22Rv1 (cell line): Measurements from ENCODE around the gene LRR1.
A peak's percentile ranks its signal among the peaks of the same experiment; 100 is the strongest.

ENCODE experiments used
- H3K27ac ChIP-seq: fragments of 450-650 bp; 2 replicates; pipeline ENCODE4 v1.5.1; 2017
- CTCF ChIP-seq: fragments of 450-650 bp; IDR thresholded peaks from 2 replicates; pipeline ENCODE4 v1.5.1; 2017; ENCODE audit warnings: mild to moderate bottlenecking
- ZFX ChIP-seq: fragments of 450-650 bp; IDR thresholded peaks from 2 replicates; pipeline ENCODE4 v1.6.1; 2017; ENCODE audit warnings: antibody characterized with exemption, borderline replicate concordance

Gene LRR1

GRCh38 chr14:49581209-49582112, 17.3 kb upstream of the LRR1 start:
- H3K27ac ChIP-seq: peak overlapping the region; percentile 24
- TF ChIP-seq CTCF: no peak
- no peak for TF ChIP-seq ZFX

- H3K27ac ChIP-seq: peak overlapping the region; percentile 24
- TF ChIP-seq ZFX: no peak
- TF ChIP-seq CTCF: no peak
Observed at GRCh38 chr14:49582113-49582977, 16.4 kb upstream of the LRR1 start.

- TF ChIP-seq ZFX (no peak), CTCF (no peak)
- H3K27ac ChIP-seq: no peak overlapping the region
Observed at GRCh38 chr14:49583629-49584028, 15.1 kb upstream of the LRR1 start.

GRCh38 chr14:49584058-49584457, 14.7 kb upstream of the LRR1 start:
- H3K27ac ChIP-seq: no peak overlapping the region
- TF ChIP-seq CTCF (no peak), ZFX (no peak)

- peak overlapping the region; percentile 88 for H3K27ac ChIP-seq
Observed at GRCh38 chr14:49584981-49585640, 13.6 kb upstream of the LRR1 start.

- H3K27ac ChIP-seq: peak within 1 kb of the TSS; percentile 88
- TF ChIP-seq ZFX: no peak
- TF ChIP-seq CTCF: no peak
Observed at GRCh38 chr14:49585803-49586672, 12.7 kb upstream of the LRR1 start, which contains the start of gene RPS29. RPS29 (minus strand) TSS chr14:49586380; CDS start chr14:49586346, 34 bp downstream.
